Fibroblast of the conjunctiva (primary cell): ENCODE measurements around the gene BCKDK.
A peak's percentile ranks its signal among the peaks of the same experiment; 100 is the strongest.
"Not testable (repeated sequence)": the region's sequence is repeated elsewhere in the genome, so short reads cannot be mapped to it uniquely, and the experiment has no call there.

ENCODE experiments used
- DNase-seq: peaks from one replicate; pipeline ENCODE4 v3.0.0-alpha.2; 2010; ENCODE audit warnings: low read depth

BCKDK gene

DNA sequence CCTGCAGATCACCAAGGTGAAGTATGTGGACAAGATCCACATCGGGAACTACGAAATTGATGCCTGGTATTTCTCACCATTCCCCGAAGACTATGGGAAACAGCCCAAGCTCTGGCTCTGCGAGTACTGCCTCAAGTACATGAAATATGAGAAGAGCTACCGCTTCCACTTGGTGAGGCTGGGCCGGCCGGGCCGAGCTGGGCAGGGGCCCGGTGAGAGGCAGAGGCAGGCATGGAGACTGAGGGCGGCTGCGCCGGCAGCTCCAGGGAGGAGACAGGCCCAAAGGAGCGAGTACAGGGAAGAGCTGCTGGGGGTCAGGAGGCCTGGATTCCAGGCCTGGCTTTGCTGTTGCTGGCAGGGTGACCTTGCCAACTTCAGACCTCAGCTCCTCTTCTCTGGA lies 19.0 kb downstream of the BCKDK start:
- no peak for DNase-seq

DNA sequence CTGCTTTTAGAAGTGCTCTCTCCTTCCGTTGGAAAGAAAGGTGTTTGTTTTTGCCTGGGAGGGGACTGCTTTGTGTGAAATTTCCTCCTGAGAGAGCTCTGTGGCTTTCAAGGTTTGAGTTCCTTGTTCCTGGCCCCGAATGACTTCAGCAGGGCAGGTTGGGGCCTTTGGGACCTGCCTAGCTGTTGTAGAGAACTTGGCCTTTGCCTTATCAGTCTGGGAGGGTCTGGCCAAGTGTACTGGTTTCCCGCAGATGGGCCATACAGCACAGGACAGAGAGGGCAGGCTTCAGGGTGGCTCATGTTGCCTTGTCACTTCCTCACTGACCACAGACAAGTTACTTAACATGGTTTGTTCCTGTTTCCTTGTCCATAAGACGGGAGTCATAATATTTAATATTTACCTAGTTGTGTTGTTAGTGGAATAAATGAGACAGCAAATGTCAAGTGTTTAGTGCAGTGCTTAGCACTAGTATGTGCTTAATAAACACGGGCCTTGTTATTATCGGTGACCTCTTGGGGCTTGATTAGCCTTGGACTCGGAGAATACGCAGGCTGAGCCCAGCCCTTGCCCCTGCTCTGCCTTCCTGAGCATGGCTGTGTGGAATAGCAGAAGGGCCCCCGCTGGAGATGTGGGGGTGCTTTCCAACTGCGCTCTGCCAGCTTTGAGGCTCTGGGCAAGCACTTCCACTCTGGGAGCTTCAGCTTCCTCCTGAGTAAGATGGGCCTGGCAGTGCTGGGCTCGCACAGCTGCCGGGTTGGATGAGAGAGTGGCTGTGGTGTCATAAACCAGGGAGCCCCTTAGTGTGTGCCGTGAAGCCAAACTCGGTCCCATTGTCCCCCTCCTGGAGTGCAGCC lies 20.8 kb downstream of the BCKDK start:
- no peak for DNase-seq

DNA sequence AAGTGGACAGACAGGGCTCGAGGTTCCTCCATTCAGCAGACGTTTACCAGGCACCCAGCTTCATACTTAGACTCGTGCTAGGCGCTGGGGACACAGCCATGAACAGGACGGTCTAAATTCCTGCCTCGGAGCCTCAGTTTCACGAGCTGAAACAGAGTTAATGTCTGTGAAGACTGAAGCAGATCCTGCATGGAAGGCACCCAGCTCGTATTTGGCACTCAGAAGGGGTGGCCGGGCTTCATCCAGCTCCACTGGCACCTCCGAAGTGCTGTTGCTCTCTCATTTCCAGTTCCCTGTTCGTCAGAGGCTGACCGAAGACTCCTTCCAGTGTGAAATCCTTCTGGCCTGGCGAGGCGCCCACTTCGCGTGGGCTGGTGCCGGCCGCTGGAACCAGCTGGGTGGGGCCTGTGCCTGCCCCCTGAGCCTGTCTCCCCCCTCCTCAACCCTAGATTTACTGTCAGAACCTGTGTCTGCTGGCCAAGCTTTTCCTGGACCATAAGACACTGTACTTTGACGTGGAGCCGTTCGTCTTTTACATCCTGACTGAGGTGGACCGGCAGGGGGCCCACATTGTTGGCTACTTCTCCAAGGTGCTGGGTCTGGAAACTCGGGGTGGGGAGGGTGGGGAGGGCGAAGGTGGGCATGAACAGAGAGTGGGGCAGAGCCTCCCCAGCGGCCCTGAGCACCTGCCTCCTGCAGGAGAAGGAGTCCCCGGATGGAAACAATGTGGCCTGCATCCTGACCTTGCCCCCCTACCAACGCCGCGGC lies 21.6 kb downstream of the BCKDK start:
- DNase-seq = no peak

DNA sequence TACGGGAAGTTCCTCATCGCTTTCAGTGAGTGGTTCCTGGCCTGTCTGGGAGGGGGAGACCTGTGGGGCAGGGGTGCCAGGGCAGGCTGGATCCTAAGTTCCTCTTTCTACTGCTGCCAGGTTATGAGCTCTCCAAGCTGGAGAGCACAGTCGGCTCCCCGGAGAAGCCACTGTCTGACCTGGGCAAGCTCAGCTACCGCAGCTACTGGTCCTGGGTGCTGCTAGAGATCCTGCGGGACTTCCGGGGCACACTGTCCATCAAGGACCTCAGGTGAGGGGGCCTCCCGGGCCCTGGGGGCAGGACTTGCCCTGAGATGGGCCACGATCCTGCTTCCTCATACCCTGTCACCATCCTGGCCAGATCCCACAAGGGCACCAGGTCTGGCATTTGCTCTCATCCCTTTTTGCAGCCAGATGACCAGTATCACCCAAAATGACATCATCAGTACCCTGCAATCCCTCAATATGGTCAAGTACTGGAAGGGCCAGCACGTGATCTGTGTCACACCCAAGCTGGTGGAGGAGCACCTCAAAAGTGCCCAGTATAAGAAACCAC lies 22.2 kb downstream of the BCKDK start:
- DNase-seq = no peak

DNA sequence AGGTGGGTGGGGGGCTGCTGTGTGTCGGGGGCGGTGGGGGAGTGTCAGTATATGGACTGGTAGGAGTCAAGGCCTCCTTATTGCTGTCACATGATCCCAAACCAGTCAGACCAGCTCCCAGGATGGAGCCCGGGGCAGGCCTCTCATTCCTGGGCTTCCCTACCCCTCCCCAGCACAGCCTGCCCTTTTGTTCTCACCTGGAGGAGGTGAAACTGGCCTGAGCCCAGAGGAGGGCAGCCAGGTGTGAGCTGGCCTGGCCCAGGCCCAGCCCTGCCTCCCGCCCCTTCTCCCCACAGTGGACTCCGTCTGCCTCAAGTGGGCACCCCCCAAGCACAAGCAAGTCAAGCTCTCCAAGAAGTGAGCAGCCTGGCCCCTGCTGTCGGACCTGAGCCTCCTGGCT lies 22.7 kb downstream of the BCKDK start:
- DNase-seq = no peak

DNA sequence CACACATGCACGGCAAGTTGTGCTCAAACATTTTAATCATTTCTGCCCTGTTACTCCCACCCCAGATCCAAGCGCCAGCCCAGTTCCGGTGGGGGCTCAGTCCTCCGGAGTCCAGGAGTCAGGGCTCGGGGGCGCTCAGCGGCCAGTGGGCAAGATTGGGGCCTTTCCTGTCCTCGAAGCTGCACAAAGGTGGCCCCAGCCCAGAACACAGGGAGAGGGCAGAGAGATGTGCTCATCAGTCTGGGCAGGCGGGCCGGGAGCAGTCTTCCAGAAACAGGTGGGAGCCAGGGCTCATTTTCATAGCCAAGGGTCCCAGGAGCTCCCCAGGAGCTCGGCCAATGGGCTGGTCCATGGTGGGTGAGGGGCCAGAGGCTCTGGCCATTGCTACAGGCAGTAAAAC lies 23.2 kb downstream of the BCKDK start:
- DNase-seq = no peak

DNA sequence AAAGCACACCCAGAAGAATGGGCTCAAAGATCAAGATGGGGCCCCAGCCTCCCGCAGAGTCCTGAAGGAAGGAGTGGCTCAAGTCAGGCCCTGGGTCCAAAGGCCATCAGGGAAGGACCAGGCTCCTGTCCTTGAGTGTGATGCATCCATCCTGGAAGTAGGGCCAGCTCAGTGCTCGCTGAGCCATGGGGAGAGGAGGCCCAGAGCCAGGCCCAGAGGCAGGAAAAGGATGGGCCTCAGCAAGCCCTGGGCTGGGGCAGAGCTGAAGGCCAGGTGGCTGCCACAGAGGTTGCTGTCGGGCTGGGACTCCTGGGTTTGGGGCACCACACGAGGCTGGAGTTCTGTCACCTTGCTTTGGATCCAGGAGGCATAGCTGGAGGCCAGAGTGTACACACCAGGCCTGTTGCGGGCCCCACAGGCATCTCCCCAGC lies 23.7 kb downstream of the BCKDK start:
- DNase-seq = no peak

DNA sequence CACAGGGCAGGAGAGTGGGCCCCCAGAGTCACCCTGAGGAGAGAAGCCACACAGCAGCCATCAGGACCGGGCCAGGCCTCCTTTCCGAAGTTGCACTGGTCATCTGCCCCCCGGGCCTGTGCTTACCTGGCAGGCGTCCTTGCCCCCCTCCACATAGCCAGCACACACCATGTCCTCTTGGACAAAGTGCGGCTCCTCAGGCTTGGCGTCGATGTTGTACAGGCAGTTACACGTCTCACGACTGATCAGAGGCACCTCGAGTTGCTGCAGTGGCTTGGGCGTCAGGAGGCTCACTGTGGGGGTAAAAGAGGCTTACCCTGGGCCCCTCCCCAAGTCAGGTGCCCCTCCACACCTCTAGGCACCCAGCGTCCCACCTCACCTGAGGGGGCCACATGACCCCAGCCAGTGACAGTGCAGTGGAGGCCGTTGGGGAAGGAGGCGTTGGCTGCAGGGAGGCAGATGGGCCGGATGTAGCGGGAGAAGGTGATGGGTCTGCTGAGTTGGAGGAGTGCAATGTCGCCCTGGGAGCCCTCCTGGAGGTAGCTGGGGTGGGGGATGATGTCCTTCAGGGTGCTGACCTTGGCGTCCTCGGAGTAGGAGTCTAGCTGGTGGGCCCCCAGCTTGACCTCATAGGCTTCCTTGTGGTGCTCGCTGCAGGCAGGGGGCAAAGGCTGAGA lies 24.3 kb downstream of the BCKDK start:
- DNase-seq = no peak

DNA sequence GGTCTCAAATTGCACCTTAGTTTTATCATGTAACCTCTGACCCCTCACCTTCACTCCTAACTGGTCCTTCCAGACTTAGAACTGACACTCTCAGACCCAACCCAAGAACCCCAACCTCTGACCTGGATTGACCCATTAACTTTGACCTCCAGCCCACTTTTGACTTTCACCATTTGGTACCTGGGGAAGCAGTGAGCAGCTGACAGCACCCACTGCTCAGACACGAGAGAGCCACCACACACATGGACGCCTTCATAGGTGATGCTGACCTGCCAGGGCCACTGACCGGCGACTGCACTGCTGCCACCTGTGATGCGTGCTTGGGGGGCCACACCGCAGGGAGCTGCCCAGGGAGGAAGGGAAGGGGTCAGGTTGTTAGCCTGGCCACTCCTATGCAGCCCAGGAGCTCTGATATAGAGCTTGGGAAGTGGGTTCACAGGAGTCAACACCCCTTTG lies 24.9 kb downstream of the BCKDK start:
- DNase-seq = no peak

DNA sequence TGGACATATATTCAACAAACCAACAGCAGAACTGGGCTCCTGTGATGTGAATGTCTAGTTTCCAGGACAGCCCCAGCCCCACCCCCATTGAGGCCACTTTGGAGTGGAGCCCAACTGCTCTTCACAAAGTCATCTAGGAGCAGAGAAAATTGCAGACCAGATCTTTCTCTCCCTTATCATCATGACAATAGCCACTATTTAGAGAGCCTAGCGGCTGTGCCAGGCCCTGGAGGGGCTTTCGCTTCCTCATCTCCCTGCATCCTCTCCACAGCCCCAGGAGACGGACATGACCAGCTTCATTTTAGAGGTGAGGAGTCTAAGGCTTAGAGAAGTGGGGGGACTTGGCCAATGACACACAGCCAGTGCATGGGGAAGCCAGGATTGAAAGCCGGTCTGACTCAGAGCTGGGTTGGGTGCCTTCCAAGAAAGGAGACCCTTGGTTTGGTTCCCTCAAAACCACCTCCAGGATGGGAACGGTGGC lies 25.9 kb downstream of the BCKDK start:
- no peak for DNase-seq

DNA sequence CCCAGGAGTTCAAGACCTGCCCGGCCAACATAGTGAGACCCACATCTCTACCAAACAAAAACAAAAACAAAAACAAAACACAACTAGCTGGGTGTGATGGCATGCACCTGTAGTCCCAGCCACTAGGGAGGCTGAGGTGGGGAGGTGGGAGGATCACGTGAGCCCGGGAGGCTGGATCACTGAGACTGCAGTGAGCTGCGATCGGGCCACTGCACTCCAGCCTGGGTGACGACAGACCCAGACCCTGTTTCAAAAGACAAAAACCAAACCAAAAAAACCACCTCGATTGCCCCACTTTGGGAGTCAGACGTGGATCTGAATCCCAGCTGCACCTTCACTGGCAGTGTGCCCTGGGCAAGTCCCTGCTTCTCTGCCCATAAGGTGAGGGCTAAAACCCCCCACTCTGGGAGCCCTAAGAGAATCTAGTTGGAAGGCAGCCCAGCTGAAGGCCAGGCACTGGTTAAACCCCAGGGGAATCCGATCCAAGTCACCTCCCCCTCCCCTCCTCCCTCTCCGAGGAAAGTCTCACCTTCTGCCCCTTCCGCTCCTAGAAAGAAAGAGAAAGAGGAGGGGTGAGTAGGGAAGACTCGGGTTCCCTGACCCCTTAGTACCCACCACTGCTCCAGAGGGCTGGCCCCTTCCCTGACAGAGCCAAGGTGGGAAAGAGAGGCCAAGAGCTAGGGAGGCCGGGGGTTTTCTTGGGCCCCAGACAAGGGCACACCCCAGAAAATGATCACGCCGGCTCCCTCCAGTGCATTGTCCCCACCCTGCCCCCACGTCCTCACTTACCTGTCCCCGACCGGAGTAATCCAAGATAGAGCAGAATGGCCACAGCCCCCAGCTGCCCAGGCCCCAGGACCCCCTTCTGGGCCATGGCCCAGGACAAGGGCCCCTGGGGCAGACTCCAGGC lies 26.7 kb downstream of the BCKDK start:
- DNase-seq = no peak

DNA sequence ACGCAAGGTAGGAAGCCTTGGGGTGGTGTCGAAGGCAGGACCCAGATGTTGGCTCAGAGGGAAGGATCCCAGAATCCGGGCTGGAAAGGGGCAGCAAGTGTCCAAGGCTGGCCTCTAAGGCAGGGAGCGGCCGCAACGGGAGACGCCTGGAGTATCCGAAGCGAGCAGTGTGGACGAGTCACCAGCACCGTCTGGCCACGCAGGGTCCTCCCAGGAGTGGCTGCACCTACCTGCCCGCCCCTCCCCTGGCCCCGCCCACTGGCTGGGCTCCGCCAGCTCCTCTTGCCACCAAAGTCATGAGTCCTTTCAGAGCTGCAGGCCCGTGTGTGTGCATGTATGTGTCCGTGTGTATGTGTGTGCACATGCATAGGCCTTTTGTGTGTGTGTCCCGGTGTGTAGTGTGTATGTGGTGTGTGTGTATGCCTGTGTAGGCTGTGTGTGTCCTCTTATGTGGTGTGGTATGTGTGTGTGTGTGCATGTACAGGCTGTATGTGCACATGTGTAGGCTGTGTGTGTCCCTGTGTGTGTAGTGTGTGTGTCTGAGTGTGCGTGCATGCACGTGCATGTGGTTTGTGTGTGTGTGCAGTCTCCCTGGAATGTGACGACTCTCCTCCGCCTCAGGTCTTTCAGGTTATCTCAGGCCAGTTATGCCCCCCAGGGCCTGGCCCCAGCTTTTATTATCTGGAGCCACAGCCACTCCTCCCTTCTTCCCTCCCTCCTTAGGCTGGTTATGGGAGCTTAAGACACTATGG lies 27.5 kb downstream of the BCKDK start, which contains the start of gene PRSS8:
TSS of gene PRSS8 (minus strand) at position 193 of the 752 bp plus-strand sequence. CDS start 229 bp downstream, outside the sequence.
- DNase-seq = no peak

DNA sequence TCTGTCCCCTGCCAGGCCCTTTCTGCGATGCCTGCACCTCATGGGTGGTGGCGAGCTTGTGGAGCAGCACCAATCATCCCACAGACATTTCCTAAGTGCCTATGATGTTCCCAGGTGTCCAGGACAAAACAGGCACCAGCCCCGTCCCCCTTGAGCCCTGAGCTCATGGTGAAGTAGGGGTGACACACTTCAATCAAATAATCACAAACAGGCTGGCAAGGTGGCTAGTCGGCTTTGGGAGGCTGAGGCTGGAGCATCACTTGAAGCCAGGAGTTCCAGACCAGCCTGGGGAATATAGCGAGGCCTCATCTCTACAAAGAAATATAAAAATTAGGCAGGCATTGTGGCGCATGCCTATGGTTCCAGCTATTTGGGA lies 28.1 kb downstream of the BCKDK start:
- no peak for DNase-seq

DNA sequence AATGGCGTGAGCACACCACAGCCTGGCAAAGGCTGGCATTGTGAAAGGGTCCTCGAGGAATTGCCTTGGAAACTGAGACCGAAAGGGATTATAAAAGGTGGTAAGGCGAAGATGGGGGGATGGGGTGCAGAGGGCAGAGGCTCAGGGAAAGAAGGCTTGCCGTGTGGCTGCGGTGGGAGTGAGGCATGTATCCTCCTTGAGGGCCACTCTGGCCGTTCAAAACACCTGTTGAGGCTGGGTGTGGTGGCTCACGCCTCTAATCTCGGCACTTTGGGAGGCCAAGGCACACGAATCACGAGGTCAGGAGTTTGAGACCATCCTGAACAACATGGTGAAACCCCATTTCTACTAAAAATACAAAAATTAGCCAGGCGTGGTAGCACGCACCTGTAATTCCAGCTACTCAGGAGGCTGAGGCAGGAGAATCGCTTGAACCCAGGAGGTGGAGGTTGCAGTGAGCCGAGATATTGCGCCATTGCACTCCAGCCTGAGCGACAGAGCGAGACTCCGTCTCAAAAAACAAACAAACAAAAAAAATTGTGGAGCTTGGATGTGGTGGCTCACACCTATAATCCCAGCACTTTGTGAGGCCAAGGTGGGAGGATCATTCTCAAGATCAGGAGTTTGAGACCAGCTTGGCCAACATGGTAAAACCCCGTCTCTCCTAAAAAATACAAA lies 28.8 kb downstream of the BCKDK start:
- not testable (repeated sequence) for DNase-seq

DNA sequence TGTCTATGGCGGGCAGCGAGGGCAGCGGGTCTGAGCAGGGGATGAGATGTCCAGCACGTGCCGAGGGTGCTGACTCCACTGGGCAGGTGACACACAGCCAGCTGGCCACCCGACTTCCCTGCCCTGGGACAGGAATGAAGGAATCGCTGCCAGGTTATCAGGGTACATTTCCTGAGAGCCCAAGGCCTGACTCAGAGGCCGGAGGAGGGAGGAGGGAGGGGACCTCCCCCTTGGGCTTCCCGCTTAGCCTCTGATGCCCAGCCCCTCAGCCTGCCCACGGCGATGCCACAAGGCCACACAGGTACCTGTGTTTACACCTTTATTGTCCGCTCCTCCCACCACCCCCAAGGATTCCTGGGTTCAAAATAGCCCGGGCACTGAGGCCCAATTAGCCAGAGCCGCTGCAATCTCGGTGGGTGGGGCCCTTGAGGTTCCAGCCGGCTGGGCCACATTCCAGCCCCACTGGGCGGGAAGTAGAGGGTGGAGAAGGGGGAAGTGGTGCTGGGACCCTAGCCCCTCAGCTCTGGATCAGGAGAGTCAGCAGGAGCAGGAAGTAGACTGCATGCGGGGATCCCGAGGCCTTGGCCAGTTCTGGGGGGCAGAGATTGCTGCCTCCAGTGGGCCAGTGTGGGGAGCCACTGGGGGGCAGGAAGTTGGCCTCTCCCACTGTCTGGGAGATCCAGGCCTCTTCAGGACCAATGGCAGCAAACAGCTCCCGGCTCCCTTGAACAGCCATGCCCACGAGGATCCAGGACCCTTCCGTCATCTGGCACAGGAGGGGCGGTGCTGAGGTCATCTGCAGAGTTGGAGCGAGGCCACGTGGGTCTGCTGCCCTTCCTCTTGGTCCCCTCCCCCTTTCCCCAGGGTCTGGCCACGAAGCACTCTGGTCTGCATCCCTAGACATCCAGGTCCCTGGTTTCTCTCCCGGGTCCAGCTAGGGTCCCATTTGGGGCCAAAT lies 30.7 kb downstream of the BCKDK start:
- DNase-seq = peak; percentile 9

DNA sequence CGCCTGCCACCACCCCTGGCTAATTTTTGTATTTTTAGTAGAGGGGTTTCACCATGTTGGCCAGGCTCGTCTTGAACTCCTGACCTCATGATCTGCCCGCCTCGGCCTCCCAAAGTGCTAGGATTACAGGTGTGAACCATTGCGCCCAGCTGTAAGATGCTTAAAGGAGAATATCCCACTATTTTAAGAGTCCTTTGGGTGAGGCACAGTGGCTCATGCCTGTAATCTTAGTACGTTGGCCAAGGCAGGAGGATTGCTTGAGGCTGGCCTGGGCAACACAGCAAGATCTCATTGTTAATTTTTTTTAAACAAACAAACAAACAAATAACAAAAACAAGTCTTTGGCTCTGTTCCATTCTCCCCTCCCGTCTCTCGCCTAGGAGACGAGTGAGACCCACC lies 32.9 kb downstream of the BCKDK start:
- DNase-seq = not testable (repeated sequence)

DNA sequence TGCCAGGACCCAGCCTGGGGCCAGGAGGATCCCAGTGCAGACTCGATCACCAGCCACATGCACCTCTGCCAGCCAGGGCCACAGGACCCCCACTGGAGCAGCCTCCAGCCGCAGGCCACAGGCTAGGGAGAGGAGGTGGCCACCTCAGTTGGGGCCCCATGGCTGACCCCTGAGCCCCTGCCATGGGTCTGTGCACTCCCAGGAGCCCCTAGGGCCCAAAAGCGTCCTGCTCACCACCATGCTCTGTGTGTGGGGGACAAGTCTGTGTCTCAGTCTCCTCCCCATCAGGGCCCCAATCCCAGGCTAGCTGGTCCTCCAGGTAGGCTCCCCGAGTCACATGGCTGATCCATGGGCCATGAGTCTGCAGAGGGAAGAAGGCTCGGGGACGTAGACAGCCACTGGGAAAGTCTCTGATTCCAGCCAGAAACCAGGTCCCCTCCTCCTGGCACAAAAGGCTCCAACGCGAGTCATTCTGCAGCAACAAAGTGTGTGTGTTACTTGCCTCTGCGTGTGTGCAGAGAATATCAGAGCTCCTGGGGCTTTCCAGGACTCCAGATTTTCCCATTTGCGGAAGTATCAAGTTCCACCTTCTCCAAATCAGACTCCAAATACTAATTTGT lies 33.4 kb downstream of the BCKDK start:
- no peak for DNase-seq
